ENCODE data around the gene PDPN. TPM values are rescaled to one million over a fixed set of nuclear protein-coding genes. Genes with fewer than 3 reads are reported as not detected.

PDPN gene
- total RNA-seq, 1 experiment from 2014 or later, result not detected

GRCh38 chr1:13617108-13617507 is 33.5 kb downstream of the PDPN start:
- RAD21 ChIA-PET (ENCODE audit: low non-redundant PET in 1 of 2, low total read pairs in 2 of 2, uncharacterized antibody in 2 of 2, unreplicated experiment in 2 of 2), result no interaction called here
- intact Hi-C loops (cut with micrococcal nuclease), result loop anchor here (2.0 kb wide), 1 partner anchor 20 kb away; no protein-coding TSS in a partner anchor
- TF ChIP-seq EZH2phosphoT487 (IDR thresholded peaks at IDR 0.05; ENCODE audit: borderline replicate concordance), result no peak
- TF ChIP-seq REST (IDR thresholded peaks at IDR 0.05; ENCODE audit: low read depth), result no peak
- no peak for TF ChIP-seq ZBTB33 (IDR thresholded peaks at IDR 0.05; ENCODE audit: extremely low read depth, insufficient replicate concordance, low read length)
- no peak for TF ChIP-seq POLR2AphosphoS5 (IDR thresholded peaks at IDR 0.05; ENCODE audit: low read depth, low read length)
- TF ChIP-seq SIN3A (IDR thresholded peaks at IDR 0.05; ENCODE audit: low read depth), result no peak
- no peak for TF ChIP-seq ELF1 (IDR thresholded peaks at IDR 0.05; ENCODE audit: borderline replicate concordance, low read depth)
- no peak for TF ChIP-seq YY1 (IDR thresholded peaks at IDR 0.05; ENCODE audit: extremely low read depth, insufficient replicate concordance, low read depth, low read length)
- TF ChIP-seq CBX3 (IDR thresholded peaks at IDR 0.05; ENCODE audit: low read depth), result no peak
- no peak for TF ChIP-seq SRF (IDR thresholded peaks at IDR 0.05; ENCODE audit: low read depth)
- TF ChIP-seq SP1 (IDR thresholded peaks at IDR 0.05; ENCODE audit: low read depth), result no peak
- no peak for TF ChIP-seq ZNF274 (IDR thresholded peaks at IDR 0.05; ENCODE audit: low read depth, low read length)

More at GRCh38 chr1:13617108-13617507, 33.5 kb downstream of the PDPN start:
- H3K4me2 ChIP-seq (ENCODE audit: low read length), result no peak overlapping the region
- no peak overlapping the region for H2AFZ ChIP-seq (ENCODE audit: low read depth, low read length, poor library complexity, severe bottlenecking)
- ATAC-seq, result no peak
- BruUV-seq (replicated peaks), result no TSS peak
- H3K27me3 ChIP-seq (ENCODE audit: insufficient read depth, low read length), result no peaks in the 10 kb centered on the region; the same call in 1 of the 2 replicates
- no peak overlapping the region for H3K27ac ChIP-seq (ENCODE audit: low read depth, low read length)
- no peaks in the 10 kb centered on the region for H4K20me1 ChIP-seq (ENCODE audit: insufficient read depth)
- H3K79me2 ChIP-seq (ENCODE audit: insufficient read depth, low read length), result no peaks in the 10 kb centered on the region
- CTCF ChIA-PET, result no interaction called here
- no peaks in the 10 kb centered on the region for H3K36me3 ChIP-seq (ENCODE audit: control insufficient read depth in 1 of 2, insufficient read depth in 2 of 2, low read length in 2 of 2)
- no peaks in the 10 kb centered on the region for H3K4me1 ChIP-seq (ENCODE audit: control insufficient read depth in 1 of 2, insufficient read depth in 2 of 2, low read length in 2 of 2)
- DNase-seq (ENCODE audit: low read depth, low spot score), result no peak
- POLR2A ChIA-PET, result no interaction called here
- H3K9me3 ChIP-seq (ENCODE audit: control insufficient read depth in 1 of 2, insufficient read depth in 1 of 2, low read depth in 1 of 2, low read length in 2 of 2), result no peaks in the 10 kb centered on the region
- no peaks in the 10 kb centered on the region for H3K9me2 ChIP-seq (ENCODE audit: insufficient read depth)
- H3K9ac ChIP-seq (ENCODE audit: low read length), result no peak overlapping the region
- no peak overlapping the region for H3K4me3 ChIP-seq (replicated peaks in 1 of 2; ENCODE audit: low read depth in 1 of 2, low read length in 2 of 2)

Data from HCT116 (cell line).